SK-N-MC (cell line): Measurements from ENCODE around the gene GPR152.

Experiments
- DNase-seq: peaks from one replicate; pipeline ENCODE4 v3.0.0-alpha.2; 2011; ENCODE audit warnings: low read depth, low spot score
- H3K27ac ChIP-seq: fragments of 200-600 bp; sonication (generic); 2 replicates; pipeline ENCODE4 v1.5.1; 2016; ENCODE audit warnings: mixed run types
- H3K36me3 ChIP-seq: fragments of 200-600 bp; sonication (generic); 2 replicates; pipeline ENCODE4 v1.6.1; 2017; ENCODE audit warnings: antibody characterized with exemption, low read length, mixed read lengths; ENCODE audit not compliant: insufficient read depth
- H3K4me3 ChIP-seq: fragments of 200-600 bp; sonication (generic); 2 replicates; pipeline ENCODE4 v1.5.1; 2016
- H3K9ac ChIP-seq: fragments of 200-600 bp; sonication (generic); 2 replicates; pipeline ENCODE4 v1.8.0; 2017; ENCODE audit warnings: mixed run types, mixed read lengths; ENCODE audit not compliant: insufficient read length
- H3K9me3 ChIP-seq: fragments of 200-600 bp; sonication (generic); 2 replicates; pipeline ENCODE4 v1.6.1; 2017; ENCODE audit warnings: low read depth, mild to moderate bottlenecking, antibody characterized with exemption, low read length, moderate library complexity, mixed read lengths
- EZH2 ChIP-seq: fragments of 200-600 bp; sonication (generic); IDR thresholded peaks from one replicate; pipeline ENCODE4 v1.6.1; 2017; ENCODE audit warnings: antibody characterized with exemption
- FOXP2 ChIP-seq: optimal IDR thresholded peaks from 2 replicates; pipeline ENCODE3; 2011; ENCODE audit warnings: mild to moderate bottlenecking, moderate library complexity; ENCODE audit not compliant: insufficient read depth; ENCODE audit errors: extremely low read length, control extremely low read depth
- POLR2AphosphoS5 ChIP-seq: IDR thresholded peaks from 2 replicates; pipeline ENCODE4 v1.6.1; 2012; ENCODE audit warnings: mild to moderate bottlenecking, low read depth, low read length, borderline replicate concordance

Gene GPR152, protein sequence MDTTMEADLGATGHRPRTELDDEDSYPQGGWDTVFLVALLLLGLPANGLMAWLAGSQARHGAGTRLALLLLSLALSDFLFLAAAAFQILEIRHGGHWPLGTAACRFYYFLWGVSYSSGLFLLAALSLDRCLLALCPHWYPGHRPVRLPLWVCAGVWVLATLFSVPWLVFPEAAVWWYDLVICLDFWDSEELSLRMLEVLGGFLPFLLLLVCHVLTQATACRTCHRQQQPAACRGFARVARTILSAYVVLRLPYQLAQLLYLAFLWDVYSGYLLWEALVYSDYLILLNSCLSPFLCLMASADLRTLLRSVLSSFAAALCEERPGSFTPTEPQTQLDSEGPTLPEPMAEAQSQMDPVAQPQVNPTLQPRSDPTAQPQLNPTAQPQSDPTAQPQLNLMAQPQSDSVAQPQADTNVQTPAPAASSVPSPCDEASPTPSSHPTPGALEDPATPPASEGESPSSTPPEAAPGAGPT

DNA sequence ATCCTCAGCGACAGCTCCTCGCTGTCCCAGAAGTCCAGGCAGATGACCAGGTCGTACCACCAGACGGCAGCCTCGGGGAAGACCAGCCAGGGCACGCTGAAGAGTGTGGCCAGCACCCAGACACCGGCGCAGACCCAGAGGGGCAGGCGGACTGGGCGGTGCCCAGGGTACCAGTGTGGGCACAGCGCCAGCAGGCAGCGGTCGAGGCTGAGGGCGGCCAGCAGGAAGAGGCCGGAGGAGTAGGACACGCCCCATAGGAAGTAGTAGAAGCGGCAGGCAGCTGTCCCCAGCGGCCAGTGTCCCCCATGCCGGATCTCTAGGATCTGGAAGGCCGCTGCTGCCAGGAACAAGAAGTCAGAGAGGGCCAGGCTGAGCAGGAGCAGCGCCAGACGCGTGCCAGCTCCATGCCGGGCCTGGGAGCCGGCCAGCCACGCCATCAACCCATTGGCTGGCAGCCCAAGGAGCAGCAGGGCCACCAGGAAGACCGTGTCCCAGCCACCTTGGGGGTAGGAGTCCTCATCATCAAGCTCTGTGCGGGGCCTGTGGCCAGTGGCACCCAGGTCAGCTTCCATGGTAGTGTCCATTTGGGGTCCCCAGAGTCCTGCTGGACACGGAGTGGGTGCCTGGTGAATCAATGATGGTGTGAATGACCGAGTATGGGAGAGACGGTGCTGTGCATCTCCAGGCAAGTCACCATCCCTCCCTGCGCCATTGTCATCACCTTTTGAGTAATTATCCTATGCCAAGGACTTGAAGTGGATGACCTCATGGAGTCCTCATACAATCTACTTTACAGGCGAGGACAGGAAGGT, at the start of gene GPR152:
GPR152 (minus strand) TSS at position 589 of the 812 bp plus-strand sequence; CDS start at position 584, 5 bp downstream.
- TF ChIP-seq POLR2AphosphoS5 = no peak
- TF ChIP-seq EZH2 = no peak
- TF ChIP-seq FOXP2 = no peak
- H3K4me3 ChIP-seq = no peak within 1 kb of the TSS
- no peak within 1 kb of the TSS for H3K27ac ChIP-seq
- no peaks in the 10 kb centered on the region for H3K36me3 ChIP-seq
- DNase-seq = no peak
- H3K9me3 ChIP-seq = no peaks in the 10 kb centered on the region
- no peak within 1 kb of the TSS for H3K9ac ChIP-seq

DNA sequence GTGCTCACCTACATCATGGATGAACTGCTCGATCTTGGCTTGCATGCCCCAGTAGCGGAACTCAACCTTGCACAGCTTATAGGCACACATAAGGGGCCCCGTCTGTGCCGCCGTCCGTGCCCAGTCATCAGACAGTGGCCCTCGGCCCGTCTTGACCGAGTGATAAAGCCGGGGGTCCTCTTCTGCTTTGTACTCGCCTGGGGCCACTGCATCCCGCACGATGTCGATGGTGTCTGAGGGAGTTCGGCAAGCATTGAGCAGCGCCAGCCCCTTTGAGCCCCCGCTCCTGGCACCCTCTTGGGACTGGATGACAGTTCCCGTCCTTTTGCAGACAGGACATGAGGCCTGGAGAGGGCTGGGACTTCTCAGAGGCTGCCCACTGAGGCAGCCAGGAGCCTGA, 49.3 kb upstream of the GPR152 start:
- no peak overlapping the region for H3K9ac ChIP-seq
- H3K27ac ChIP-seq = no peak overlapping the region
- H3K4me3 ChIP-seq = no peak overlapping the region
- TF ChIP-seq FOXP2 = no peak
- TF ChIP-seq POLR2AphosphoS5 = no peak
- no peak for DNase-seq
- no peaks in the 10 kb centered on the region for H3K36me3 ChIP-seq
- H3K9me3 ChIP-seq = no peaks in the 10 kb centered on the region

DNA sequence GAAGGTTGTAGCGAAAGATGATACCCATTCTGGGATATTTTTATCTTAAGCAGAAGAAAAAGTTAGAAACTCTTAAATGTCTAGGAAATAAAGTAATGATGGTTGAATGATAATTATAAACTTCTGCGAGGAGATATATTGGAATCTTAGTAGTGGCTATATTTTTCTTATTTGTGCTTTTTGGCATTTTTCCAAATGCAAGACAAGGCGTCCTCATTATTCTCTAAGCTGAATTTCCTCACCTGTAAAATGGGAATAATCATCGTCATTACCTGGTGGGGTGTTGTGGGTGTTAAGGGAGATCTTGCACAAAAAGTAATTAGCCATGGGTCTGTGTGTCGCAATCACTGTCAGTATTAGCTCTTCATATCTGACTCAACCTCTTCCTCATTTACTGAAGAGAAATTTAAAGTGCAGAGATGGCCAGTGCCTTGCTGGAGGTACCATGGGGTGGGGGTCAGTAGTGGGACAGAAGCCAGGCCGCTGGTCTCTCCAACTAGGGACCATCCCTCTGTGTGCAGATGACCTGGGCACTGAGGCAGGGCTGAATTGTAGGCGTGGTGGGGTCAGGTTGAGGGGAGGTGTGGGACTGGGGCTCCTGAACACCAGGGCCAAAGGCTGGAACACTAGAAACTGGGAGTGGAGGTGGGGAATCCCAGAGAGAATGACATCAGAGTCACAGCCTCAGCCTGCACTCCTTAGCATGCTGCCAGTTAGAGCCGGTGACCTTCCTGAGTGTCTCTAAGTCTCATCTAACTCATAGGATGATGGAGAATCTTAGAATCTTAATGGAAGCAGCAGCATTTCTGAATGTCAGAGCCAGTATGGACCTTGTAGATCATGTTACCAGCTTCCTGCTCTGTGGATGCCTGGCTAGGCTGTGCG, 48.5 kb upstream of the GPR152 start:
- H3K36me3 ChIP-seq = no peaks in the 10 kb centered on the region
- no peak overlapping the region for H3K9ac ChIP-seq
- no peaks in the 10 kb centered on the region for H3K9me3 ChIP-seq
- H3K27ac ChIP-seq = no peak overlapping the region
- no peak for TF ChIP-seq FOXP2
- no peak for TF ChIP-seq POLR2AphosphoS5
- TF ChIP-seq EZH2 = no peak
- H3K4me3 ChIP-seq = no peak overlapping the region
- DNase-seq = no peak

DNA sequence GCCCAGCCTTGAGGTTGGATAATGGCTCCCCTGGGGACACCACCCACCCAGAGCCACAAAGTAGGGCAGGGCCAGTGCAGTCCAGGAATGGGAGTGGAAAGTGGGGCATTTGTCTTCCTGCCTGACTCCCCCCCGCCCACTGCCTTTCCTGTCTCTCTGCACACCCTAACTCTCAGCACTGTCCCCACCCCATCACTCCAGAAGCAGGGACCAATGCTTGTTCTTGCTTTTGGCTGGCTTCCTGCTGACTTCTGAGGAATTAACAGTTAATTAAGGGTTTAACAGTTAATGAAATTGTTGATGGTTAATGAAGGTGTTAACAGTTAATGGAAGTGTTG, 47.9 kb upstream of the GPR152 start:
- no peak for DNase-seq
- Histone ChIP-seq H3K9me3 (no peaks in the 10 kb centered on the region), H3K27ac (no peak overlapping the region), H3K9ac (no peak overlapping the region), H3K36me3 (no peaks in the 10 kb centered on the region), H3K4me3 (no peak overlapping the region)
- TF ChIP-seq EZH2 (no peak), FOXP2 (no peak), POLR2AphosphoS5 (no peak; the same call in 1 of the 2 replicates)

DNA sequence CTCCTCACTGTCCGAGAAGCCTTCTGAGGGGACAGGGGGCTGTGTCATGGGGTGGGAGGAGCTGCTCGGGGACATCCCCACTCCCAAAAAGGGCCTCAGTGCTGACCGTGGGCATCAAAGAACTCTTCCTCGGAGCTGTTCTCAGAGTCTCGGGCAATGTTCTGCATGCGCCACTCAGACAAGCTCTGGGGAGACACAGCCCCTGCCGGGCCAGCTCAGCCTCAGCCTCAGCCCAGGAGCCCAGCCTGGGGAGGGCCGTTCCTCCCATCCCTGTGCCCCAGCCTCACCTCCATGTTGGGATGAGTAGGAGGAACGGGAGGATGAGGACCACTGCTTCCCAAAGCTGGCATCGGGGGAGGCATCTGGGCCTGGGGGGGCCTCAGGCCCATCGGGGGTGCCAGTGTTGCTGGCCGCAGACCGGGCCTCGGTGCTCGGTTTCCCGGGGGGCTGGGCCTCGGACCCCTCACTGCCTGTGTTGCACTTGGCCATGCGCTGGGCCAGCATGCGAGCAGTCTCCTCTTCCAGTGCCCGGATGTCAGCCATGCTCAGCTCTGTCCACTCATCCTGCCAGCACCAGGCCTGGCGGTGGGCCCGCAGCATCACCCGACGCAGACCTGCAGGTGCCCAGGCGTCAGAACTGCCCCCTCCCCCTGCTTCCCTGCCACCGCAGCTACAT, 47.4 kb upstream of the GPR152 start:
- Histone ChIP-seq H3K36me3 (no peaks in the 10 kb centered on the region), H3K4me3 (no peak overlapping the region), H3K27ac (no peak overlapping the region), H3K9me3 (no peaks in the 10 kb centered on the region), H3K9ac (no peak overlapping the region)
- TF ChIP-seq FOXP2 (no peak), POLR2AphosphoS5 (no peak; the same call in 1 of the 2 replicates), EZH2 (no peak)
- no peak for DNase-seq

DNA sequence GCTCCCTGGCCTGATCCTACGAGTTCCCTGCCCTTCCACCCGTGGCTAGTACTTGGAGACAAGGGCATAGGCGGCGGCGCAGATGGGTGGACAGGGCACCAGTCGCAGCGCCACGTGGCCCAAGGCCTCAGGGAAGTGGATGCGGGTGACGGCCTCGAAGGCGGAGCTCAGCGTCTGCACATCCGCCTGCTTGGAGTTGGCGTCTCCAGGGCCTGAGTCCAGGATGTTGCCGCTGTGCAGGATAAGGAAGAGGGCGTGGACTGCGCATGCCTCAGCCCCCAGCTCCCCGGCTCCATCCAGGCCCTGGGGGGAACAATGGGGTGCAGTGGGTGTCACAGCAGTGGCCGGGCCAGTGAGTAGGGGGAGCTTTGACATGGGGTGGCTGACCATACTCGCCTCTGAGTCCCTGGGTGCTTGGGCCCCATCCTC, 46.0 kb upstream of the GPR152 start:
- H3K27ac ChIP-seq = no peak overlapping the region
- no peak for DNase-seq
- no peak overlapping the region for H3K9ac ChIP-seq
- TF ChIP-seq EZH2 (no peak), FOXP2 (no peak), POLR2AphosphoS5 (no peak)
- no peaks in the 10 kb centered on the region for H3K9me3 ChIP-seq
- H3K4me3 ChIP-seq = no peak overlapping the region
- no peaks in the 10 kb centered on the region for H3K36me3 ChIP-seq

DNA sequence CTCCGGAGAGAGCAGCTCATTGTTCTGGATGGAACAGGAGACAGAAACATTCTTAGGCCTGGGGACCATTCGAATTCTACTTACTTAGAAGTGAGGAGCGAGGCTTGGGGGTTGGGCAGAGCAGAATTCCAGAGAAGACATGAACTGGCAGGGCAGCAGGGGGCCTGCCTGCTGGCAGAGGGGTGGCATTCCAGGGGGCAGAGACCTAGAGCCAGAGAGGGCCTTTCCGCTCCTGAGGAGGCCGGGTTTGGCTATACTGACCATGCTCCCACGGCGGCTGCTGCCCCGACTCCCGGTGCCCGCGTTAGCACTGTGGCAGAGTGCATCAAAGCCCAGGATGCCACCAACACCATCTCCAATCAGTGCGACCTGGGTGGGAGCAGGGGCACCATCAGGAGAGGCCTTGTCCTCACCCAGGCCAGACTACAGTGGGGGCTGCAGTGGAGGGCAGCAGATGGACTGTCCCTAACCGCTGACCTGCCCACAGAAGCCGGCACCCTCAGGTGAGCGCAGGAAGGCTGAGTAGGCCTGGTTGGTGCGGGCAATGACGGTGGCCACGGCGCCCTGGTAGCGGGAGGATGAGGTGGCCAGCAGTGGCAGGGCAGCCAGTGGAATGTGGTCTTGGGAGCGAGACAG, 45.2 kb upstream of the GPR152 start:
- no peak for DNase-seq

More for the DNA sequence above, 45.2 kb upstream of the GPR152 start:
- no peak overlapping the region for H3K9ac ChIP-seq
- H3K36me3 ChIP-seq = no peaks in the 10 kb centered on the region; the same call in 1 of the 2 replicates
- TF ChIP-seq EZH2 (no peak), FOXP2 (no peak), POLR2AphosphoS5 (no peak)
- H3K9me3 ChIP-seq = no peaks in the 10 kb centered on the region
- no peak overlapping the region for H3K4me3 ChIP-seq
- no peak overlapping the region for H3K27ac ChIP-seq
